WTC11 (cell line): ENCODE measurements around the gene ADI1. TPM values are rescaled to one million over a fixed set of nuclear protein-coding genes. Genes with fewer than 3 reads are reported as not detected.

Source experiments
- ATAC-seq: fragments of 200-7000 bp; cut with Tn5 transposase; 2 replicates; pipeline ENCODE4 v1.10.0; 2021; ENCODE audit warnings: mild to moderate bottlenecking, moderate library complexity
- CTCF ChIA-PET: fragments of 300-600 bp; sonication (Branson Sonifier 250); formaldehyde crosslinking; loops from one replicate; lab custom pipeline; 2021; ENCODE audit warnings: antibody characterized with exemption; lab: Charles Lee
- POLR2A ChIA-PET: fragments of 350-600 bp; sonication (Branson Sonifier 250); formaldehyde crosslinking; loops from one replicate; lab custom pipeline; 2021; ENCODE audit warnings: antibody characterized with exemption; lab: Charles Lee
- DNase-seq: peaks from one replicate; pipeline ENCODE4 v3.0.0; 2021; ENCODE audit warnings: low spot score
- H3K27ac Mint-ChIP-seq: 2 replicates; pipeline ENCODE4 v1.8.0; 2021; ENCODE audit warnings: mixed read lengths
- H3K27me3 Mint-ChIP-seq: 2 replicates; pipeline ENCODE4 v1.8.0; 2021; ENCODE audit warnings: low read depth, mild to moderate bottlenecking, moderate library complexity, mixed read lengths
- H3K36me3 Mint-ChIP-seq: 2 replicates; pipeline ENCODE4 v1.8.0; 2021; ENCODE audit warnings: mixed read lengths
- H3K4me1 Mint-ChIP-seq: 2 replicates; pipeline ENCODE4 v1.8.0; 2022; ENCODE audit warnings: mixed read lengths
- H3K4me3 Mint-ChIP-seq: 2 replicates; pipeline ENCODE4 v1.8.0; 2021; ENCODE audit warnings: mild to moderate bottlenecking, moderate library complexity, mixed read lengths
- H3K9me3 Mint-ChIP-seq: 2 replicates; pipeline ENCODE4 v1.8.0; 2021; ENCODE audit warnings: mixed read lengths
- ETV6 ChIP-seq: sonication (generic); formaldehyde crosslinking; IDR thresholded peaks from 2 replicates; pipeline ENCODE4 v1.8.1; 2022; ENCODE audit warnings: mild to moderate bottlenecking, missing genetic modification reagents
- FOXK1 ChIP-seq: sonication (generic); formaldehyde crosslinking; IDR thresholded peaks from 2 replicates; pipeline ENCODE4 v1.8.0; 2022; ENCODE audit warnings: mild to moderate bottlenecking, moderate library complexity, missing genetic modification reagents
- JAZF1 ChIP-seq: fragments of 250-450 bp; sonication (Bioruptor Pico); IDR thresholded peaks from 2 replicates; pipeline ENCODE4 v1.9.0; 2021; ENCODE audit warnings: moderate library complexity, mild to moderate bottlenecking, inconsistent platforms
- JUN ChIP-seq: sonication (generic); formaldehyde crosslinking; IDR thresholded peaks from 2 replicates; pipeline ENCODE4 v1.8.0; 2023; ENCODE audit warnings: mild to moderate bottlenecking, missing genetic modification reagents
- MXD4 ChIP-seq: fragments of 250-450 bp; sonication (Bioruptor Pico); IDR thresholded peaks from 2 replicates; pipeline ENCODE4 v1.8.0; 2021; ENCODE audit warnings: mild to moderate bottlenecking, moderate library complexity, borderline replicate concordance
- NFYB ChIP-seq: sonication (generic); formaldehyde crosslinking; conservative IDR thresholded peaks from 2 replicates; pipeline ENCODE4 v1.8.0; 2022; ENCODE audit warnings: low read depth, missing genetic modification reagents
- ZBTB21 ChIP-seq: sonication (generic); formaldehyde crosslinking; IDR thresholded peaks from 2 replicates; pipeline ENCODE4 v1.8.1; 2023; ENCODE audit warnings: mild to moderate bottlenecking, missing genetic modification reagents, borderline replicate concordance
- ZNF219 ChIP-seq: sonication (generic); formaldehyde crosslinking; IDR thresholded peaks from 2 replicates; pipeline ENCODE4 v1.8.0; 2023; ENCODE audit warnings: missing genetic modification reagents, mild to moderate bottlenecking, borderline replicate concordance
- ZNF263 ChIP-seq: sonication (generic); formaldehyde crosslinking; IDR thresholded peaks from 2 replicates; pipeline ENCODE4 v1.8.1; 2022; ENCODE audit warnings: low read depth, mild to moderate bottlenecking, moderate library complexity, missing genetic modification reagents
- ZNF317 ChIP-seq: sonication (generic); formaldehyde crosslinking; IDR thresholded peaks from 2 replicates; pipeline ENCODE4 v1.8.1; 2023; ENCODE audit warnings: low read depth, mild to moderate bottlenecking, moderate library complexity, missing genetic modification reagents, borderline replicate concordance
- total RNA-seq: library from RNA; stranded (reverse); gene quantifications from 3 replicates; pipeline ENCODE4 v1.2.3, GENCODE V29; 2021
- TF ChIP-seq, protein P1 (sequence below): fragments of 250-450 bp; sonication (Bioruptor Pico); IDR thresholded peaks from 2 replicates; pipeline ENCODE4 v2.1.2; 2022; ENCODE audit warnings: mild to moderate bottlenecking, moderate library complexity
- TF ChIP-seq, protein P2 (sequence below): fragments of 250-450 bp; sonication (Bioruptor Pico); IDR thresholded peaks from 2 replicates; pipeline ENCODE4 v1.9.0; 2021; ENCODE audit warnings: mild to moderate bottlenecking
- TF ChIP-seq, protein P3 (sequence below): fragments of 250-450 bp; sonication (Bioruptor Pico); IDR thresholded peaks from 2 replicates; pipeline ENCODE4 v1.9.0; 2021; ENCODE audit warnings: moderate library complexity, mild to moderate bottlenecking, inconsistent platforms, borderline replicate concordance
- TF ChIP-seq, protein P4 (sequence below): sonication (generic); formaldehyde crosslinking; IDR thresholded peaks from 2 replicates; pipeline ENCODE4 v1.8.1; 2022; ENCODE audit warnings: low read depth, missing genetic modification reagents, borderline replicate concordance
- TF ChIP-seq, protein P5 (sequence below): sonication (generic); formaldehyde crosslinking; IDR thresholded peaks from 2 replicates; pipeline ENCODE4 v1.8.1; 2023; ENCODE audit warnings: mild to moderate bottlenecking, moderate library complexity, missing genetic modification reagents
- TF ChIP-seq, protein P6 (sequence below): sonication (generic); formaldehyde crosslinking; IDR thresholded peaks from 2 replicates; pipeline ENCODE4 v1.8.1; 2023; ENCODE audit warnings: mild to moderate bottlenecking, missing genetic modification reagents, moderate library complexity
- TF ChIP-seq, protein P7 (sequence below): fragments of 250-450 bp; sonication (Bioruptor Pico); conservative IDR thresholded peaks from 2 replicates; pipeline ENCODE4 v1.9.0; 2021; ENCODE audit warnings: mild to moderate bottlenecking
- TF ChIP-seq, protein P8 (sequence below): sonication (generic); formaldehyde crosslinking; IDR thresholded peaks from 2 replicates; pipeline ENCODE4 v1.8.1; 2023; ENCODE audit warnings: mild to moderate bottlenecking, missing genetic modification reagents, moderate library complexity
- TF ChIP-seq, protein P9 (sequence below): sonication (generic); formaldehyde crosslinking; IDR thresholded peaks from 2 replicates; pipeline ENCODE4 v1.8.0; 2022; ENCODE audit warnings: mild to moderate bottlenecking, missing genetic modification reagents

Gene ADI1
- total RNA-seq, 1 experiment from 2014 or later = 21.4 TPM

DNA sequence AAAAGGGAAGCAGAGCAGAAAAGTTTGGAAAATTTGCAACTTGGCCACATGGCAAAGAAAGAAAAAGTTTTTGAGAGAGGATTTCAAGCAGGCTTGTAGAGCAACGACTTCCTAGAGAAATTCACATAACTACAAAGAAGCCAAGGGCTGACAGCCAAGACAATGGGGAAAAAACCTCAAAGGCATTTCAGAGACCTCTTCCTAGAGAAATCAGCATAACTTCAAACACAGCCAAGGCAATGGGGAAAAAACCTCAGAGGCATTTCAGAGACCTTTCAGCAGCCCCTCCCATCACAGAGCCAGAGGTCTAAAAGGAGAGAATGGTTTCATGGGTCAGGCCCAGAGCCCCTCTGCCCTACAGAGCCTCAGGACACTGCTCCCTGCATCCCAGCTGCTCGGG is 7.2 kb downstream of the ADI1 start (continued):
- TF ChIP-seq, protein P1, sequence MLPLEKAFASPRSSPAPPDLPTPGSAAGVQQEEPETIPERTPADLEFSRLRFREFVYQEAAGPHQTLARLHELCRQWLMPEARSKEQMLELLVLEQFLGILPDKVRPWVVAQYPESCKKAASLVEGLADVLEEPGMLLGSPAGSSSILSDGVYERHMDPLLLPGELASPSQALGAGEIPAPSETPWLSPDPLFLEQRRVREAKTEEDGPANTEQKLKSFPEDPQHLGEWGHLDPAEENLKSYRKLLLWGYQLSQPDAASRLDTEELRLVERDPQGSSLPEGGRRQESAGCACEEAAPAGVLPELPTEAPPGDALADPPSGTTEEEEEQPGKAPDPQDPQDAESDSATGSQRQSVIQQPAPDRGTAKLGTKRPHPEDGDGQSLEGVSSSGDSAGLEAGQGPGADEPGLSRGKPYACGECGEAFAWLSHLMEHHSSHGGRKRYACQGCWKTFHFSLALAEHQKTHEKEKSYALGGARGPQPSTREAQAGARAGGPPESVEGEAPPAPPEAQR (CRISPR knock-in tag) = no peak
- TF ChIP-seq, protein P2, sequence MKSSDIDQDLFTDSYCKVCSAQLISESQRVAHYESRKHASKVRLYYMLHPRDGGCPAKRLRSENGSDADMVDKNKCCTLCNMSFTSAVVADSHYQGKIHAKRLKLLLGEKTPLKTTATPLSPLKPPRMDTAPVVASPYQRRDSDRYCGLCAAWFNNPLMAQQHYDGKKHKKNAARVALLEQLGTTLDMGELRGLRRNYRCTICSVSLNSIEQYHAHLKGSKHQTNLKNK (CRISPR knock-in tag) = no peak
- TF ChIP-seq, protein P3, sequence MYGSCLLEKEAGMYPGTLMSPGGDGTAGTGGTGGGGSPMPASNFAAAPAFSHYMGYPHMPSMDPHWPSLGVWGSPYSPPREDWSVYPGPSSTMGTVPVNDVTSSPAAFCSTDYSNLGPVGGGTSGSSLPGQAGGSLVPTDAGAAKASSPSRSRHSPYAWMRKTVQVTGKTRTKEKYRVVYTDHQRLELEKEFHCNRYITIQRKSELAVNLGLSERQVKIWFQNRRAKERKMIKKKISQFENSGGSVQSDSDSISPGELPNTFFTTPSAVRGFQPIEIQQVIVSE (CRISPR knock-in tag) = no peak
- TF ChIP-seq, all 79 proteins: peak for 0

DNA sequence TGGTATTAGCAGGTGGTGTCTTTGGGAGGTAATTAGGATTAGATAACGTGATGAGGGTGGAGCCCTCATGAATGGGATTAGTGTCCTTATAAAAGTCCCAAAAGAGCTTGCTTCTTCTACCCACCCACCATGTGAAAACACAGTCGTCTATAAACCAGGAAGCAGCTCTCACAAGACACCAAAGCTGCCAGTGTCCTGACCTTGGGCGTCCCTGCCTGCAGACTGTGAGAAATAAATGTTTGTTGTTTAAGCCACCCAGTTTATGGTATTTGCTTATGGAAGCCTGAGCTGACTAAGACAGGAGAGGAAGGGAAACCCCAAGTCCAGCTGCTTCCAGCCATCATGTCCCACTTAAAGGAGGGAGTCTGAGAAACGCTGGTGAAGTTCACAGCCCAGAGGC is 13.6 kb downstream of the ADI1 start:
- ATAC-seq (no peak), DNase-seq (no peak)
- H3K4me3 Mint-ChIP-seq = no peak overlapping the region
- TF ChIP-seq ETV6 (CRISPR knock-in tag) (no peak), ZNF219 (CRISPR knock-in tag) (no peak), MXD4 (CRISPR knock-in tag) (no peak), JAZF1 (CRISPR knock-in tag) (no peak)
- peaks cover 30% of the 10 kb centered on the region for H3K36me3 Mint-ChIP-seq
- H3K9me3 Mint-ChIP-seq = peaks cover 11% of the 10 kb centered on the region
- H3K27ac Mint-ChIP-seq = no peak overlapping the region
- CTCF ChIA-PET = interaction anchor here (0.7 kb wide), 1 partner anchor 47 kb away, joined by 3 read pairs; no protein-coding TSS in a partner anchor
- POLR2A ChIA-PET = no interaction called here
- H3K4me1 Mint-ChIP-seq = no peaks in the 10 kb centered on the region
- no peaks in the 10 kb centered on the region for H3K27me3 Mint-ChIP-seq

DNA sequence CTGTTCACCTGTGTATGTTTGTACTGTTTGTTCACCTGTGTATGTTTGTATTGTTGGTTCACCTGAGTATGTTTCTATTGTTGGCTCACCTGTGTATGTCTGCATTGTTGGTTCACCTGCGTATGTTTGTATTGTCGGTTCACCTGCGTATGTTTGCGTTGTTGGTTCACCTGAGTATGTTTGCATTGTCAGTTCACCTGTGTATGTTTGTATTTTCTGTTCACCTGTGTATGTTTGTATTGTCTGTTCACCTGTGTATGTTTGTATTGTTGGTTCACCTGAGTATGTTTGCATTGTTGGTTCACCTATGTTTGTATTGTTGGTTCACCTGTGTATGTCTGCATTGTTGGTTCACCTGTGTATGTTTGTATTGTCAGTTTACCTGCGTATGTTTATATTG is 14.6 kb downstream of the ADI1 start:
- Mint-ChIP-seq H3K4me1 (no peaks in the 10 kb centered on the region), H3K27me3 (no peaks in the 10 kb centered on the region), H3K4me3 (no peak overlapping the region), H3K36me3 (peaks cover 24% of the 10 kb centered on the region), H3K9me3 (peaks cover 11% of the 10 kb centered on the region), H3K27ac (no peak overlapping the region; the same call in 1 of the 2 replicates)
- ATAC-seq (no peak), DNase-seq (no peak)
- POLR2A ChIA-PET = no interaction called here
- CTCF ChIA-PET = no interaction called here
- TF ChIP-seq, protein P4, sequence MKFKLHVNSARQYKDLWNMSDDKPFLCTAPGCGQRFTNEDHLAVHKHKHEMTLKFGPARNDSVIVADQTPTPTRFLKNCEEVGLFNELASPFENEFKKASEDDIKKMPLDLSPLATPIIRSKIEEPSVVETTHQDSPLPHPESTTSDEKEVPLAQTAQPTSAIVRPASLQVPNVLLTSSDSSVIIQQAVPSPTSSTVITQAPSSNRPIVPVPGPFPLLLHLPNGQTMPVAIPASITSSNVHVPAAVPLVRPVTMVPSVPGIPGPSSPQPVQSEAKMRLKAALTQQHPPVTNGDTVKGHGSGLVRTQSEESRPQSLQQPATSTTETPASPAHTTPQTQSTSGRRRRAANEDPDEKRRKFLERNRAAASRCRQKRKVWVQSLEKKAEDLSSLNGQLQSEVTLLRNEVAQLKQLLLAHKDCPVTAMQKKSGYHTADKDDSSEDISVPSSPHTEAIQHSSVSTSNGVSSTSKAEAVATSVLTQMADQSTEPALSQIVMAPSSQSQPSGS (CRISPR knock-in tag) = no peak
- TF ChIP-seq ZNF263 (CRISPR knock-in tag) (no peak), ZBTB21 (CRISPR knock-in tag) (no peak), MXD4 (CRISPR knock-in tag) (no peak), JUN (CRISPR knock-in tag) (no peak), ZNF317 (no peak), FOXK1 (CRISPR knock-in tag) (no peak), NFYB (CRISPR knock-in tag) (no peak)
- TF ChIP-seq, protein P5, sequence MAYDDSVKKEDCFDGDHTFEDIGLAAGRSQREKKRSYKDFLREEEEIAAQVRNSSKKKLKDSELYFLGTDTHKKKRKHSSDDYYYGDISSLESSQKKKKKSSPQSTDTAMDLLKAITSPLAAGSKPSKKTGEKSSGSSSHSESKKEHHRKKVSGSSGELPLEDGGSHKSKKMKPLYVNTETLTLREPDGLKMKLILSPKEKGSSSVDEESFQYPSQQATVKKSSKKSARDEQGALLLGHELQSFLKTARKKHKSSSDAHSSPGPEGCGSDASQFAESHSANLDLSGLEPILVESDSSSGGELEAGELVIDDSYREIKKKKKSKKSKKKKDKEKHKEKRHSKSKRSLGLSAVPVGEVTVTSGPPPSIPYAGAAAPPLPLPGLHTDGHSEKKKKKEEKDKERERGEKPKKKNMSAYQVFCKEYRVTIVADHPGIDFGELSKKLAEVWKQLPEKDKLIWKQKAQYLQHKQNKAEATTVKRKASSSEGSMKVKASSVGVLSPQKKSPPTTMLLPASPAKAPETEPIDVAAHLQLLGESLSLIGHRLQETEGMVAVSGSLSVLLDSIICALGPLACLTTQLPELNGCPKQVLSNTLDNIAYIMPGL (CRISPR knock-in tag) = no peak
- TF ChIP-seq, protein P6, sequence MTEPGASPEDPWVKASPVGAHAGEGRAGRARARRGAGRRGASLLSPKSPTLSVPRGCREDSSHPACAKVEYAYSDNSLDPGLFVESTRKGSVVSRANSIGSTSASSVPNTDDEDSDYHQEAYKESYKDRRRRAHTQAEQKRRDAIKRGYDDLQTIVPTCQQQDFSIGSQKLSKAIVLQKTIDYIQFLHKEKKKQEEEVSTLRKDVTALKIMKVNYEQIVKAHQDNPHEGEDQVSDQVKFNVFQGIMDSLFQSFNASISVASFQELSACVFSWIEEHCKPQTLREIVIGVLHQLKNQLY (CRISPR knock-in tag) = no peak
- TF ChIP-seq, protein P7, sequence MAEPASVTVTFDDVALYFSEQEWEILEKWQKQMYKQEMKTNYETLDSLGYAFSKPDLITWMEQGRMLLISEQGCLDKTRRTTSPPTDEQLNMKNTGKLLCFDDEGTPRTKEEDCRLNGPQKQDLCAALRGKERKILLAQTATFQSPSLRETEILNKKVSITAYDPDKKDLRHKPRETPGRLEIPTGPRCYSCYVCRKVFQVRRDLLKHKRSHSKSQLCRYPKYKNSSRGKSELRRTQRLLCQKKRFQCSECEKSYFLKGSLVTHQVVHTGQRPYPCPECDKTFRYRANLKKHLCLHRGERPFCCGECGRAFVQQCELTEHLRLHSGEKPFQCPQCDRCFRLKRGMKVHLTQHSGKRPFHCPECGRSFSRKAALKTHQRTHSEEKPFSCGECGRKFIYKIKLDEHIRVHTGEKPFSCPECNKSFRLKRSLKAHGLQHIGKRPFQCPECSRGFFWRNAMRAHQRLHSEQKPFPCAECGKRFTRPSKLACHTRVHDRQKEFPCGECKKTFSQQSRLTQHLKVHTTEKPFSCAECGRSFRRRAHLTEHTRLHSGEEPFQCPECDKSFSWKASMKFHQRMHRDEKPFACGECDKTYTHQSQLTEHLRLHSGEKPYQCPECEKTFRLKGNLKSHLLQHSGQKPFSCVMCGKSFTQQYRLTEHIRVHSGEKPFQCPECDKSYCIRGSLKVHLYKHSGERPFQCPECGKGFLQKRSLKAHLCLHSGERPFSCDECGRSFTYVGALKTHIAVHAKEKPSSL (CRISPR knock-in tag) = no peak
- TF ChIP-seq, protein P8, sequence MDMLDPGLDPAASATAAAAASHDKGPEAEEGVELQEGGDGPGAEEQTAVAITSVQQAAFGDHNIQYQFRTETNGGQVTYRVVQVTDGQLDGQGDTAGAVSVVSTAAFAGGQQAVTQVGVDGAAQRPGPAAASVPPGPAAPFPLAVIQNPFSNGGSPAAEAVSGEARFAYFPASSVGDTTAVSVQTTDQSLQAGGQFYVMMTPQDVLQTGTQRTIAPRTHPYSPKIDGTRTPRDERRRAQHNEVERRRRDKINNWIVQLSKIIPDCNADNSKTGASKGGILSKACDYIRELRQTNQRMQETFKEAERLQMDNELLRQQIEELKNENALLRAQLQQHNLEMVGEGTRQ (CRISPR knock-in tag) = no peak
- TF ChIP-seq, protein P3 (CRISPR knock-in tag) = no peak
- TF ChIP-seq, protein P9, sequence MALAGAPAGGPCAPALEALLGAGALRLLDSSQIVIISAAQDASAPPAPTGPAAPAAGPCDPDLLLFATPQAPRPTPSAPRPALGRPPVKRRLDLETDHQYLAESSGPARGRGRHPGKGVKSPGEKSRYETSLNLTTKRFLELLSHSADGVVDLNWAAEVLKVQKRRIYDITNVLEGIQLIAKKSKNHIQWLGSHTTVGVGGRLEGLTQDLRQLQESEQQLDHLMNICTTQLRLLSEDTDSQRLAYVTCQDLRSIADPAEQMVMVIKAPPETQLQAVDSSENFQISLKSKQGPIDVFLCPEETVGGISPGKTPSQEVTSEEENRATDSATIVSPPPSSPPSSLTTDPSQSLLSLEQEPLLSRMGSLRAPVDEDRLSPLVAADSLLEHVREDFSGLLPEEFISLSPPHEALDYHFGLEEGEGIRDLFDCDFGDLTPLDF (CRISPR knock-in tag) = no peak
